Fibroblast of villous mesenchyme (primary cell): ENCODE results near the gene MARF1. TPM values are rescaled to one million over a fixed set of nuclear protein-coding genes. Genes with fewer than 3 reads are reported as not detected.
"Not testable (repeated sequence)": the region's sequence is repeated elsewhere in the genome, so short reads cannot be mapped to it uniquely, and the experiment has no call there.

ENCODE experiments used
- DNase-seq: peaks from one replicate; pipeline ENCODE4 v3.0.0-alpha.2; 2010; ENCODE audit warnings: low read depth
- H3K4me3 ChIP-seq: 2 replicates; pipeline ENCODE4 v1.5.1; 2011; ENCODE audit warnings: low read depth, mild to moderate bottlenecking, low read length
- CTCF ChIP-seq: IDR thresholded peaks from 2 replicates; pipeline ENCODE4 v1.5.1; 2012; ENCODE audit warnings: low read depth, mild to moderate bottlenecking, low read length; ENCODE audit not compliant: insufficient read depth
- total RNA-seq: library from RNA; depleted of rRNA; stranded (reverse); fragments of >200 nt; gene quantifications from 2 replicates; pipeline ENCODE4 v1.2.3, GENCODE V29; 2012

Gene MARF1
- total RNA-seq, 1 donor: 14.7 TPM

- TF ChIP-seq CTCF: no peak
These were observed 89.5 kb downstream of the MARF1 start for GRCh38 chr16:15553313-15554088.

GRCh38 chr16:15552507-15552906 is 90.4 kb downstream of the MARF1 start:
- no peak for TF ChIP-seq CTCF
- no peak for DNase-seq
- H3K4me3 ChIP-seq: no peak overlapping the region

More at GRCh38 chr16:15553313-15554088, 89.5 kb downstream of the MARF1 start:
- DNase-seq: no peak
- no peak overlapping the region for H3K4me3 ChIP-seq

- no peak for DNase-seq
- no peak overlapping the region for H3K4me3 ChIP-seq
- no peak for TF ChIP-seq CTCF
These were observed 94.5 kb downstream of the MARF1 start for GRCh38 chr16:15548482-15548891.

GRCh38 chr16:15547768-15548096 is 95.2 kb downstream of the MARF1 start:
- no peak overlapping the region for H3K4me3 ChIP-seq
- TF ChIP-seq CTCF: no peak
- DNase-seq: no peak

GRCh38 chr16:15547072-15547767 is 95.7 kb downstream of the MARF1 start:
- H3K4me3 ChIP-seq, DNase-seq: not testable (repeated sequence)

- DNase-seq: no peak
- TF ChIP-seq CTCF: no peak
- no peak overlapping the region for H3K4me3 ChIP-seq
These were observed 97.4 kb downstream of the MARF1 start for GRCh38 chr16:15545544-15545943.

- no peak for TF ChIP-seq CTCF
- no peak overlapping the region for H3K4me3 ChIP-seq
- no peak for DNase-seq
These were observed 98.5 kb downstream of the MARF1 start for GRCh38 chr16:15544405-15544804.

Other genes starting within 250 kb of the MARF1 start
- 0.64 and 1.3 TPM in 2 replicates for gene MPV17L, start 247.4 kb downstream of the MARF1 start, total RNA-seq
- gene BMERB1, start 208.6 kb downstream of the MARF1 start, total RNA-seq: 37.4 and 44.0 TPM in 2 replicates
- gene NDE1, start 7.1 kb upstream of the MARF1 start, total RNA-seq: 38.3 and 43.2 TPM in 2 replicates
- under 0.01 and 0.64 TPM in 2 replicates for gene MYH11, start 213.9 kb upstream of the MARF1 start, total RNA-seq
- gene CEP20, start 245.4 kb upstream of the MARF1 start, total RNA-seq: 35.8 and 50.1 TPM in 2 replicates